ENCODE measurements around the gene TNK2.

DNA sequence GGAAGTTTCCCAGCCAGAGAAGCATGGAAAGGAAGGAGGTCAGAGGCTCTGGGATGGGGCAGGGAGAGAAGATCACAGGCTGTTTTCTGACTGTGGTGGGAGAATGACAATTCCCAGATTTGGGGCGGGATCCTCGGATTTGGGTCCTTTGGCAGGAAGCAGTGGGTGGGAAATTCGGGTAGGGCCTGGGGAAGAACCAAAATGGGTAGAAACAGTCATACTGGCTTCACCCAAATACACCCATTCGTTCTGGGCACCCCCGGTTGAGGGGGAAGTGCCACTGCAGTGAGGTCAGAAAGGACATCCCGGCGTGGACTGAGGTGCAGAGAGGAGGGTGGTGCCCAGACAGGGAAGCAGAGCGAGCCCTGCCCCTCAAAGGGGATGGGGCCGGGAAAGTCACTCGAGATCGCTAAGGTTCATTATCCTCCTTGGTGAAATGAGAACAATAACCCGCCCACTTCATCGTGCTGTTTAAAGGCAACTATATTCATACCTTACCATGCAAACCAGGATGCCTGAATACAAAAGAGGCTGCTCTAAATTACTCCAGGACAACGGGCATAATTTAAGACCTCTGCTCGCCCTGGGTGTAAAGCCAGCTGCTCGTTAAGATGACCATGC, 28.8 kb downstream of the TNK2 start:
- TF ChIP-seq, protein P1, sequence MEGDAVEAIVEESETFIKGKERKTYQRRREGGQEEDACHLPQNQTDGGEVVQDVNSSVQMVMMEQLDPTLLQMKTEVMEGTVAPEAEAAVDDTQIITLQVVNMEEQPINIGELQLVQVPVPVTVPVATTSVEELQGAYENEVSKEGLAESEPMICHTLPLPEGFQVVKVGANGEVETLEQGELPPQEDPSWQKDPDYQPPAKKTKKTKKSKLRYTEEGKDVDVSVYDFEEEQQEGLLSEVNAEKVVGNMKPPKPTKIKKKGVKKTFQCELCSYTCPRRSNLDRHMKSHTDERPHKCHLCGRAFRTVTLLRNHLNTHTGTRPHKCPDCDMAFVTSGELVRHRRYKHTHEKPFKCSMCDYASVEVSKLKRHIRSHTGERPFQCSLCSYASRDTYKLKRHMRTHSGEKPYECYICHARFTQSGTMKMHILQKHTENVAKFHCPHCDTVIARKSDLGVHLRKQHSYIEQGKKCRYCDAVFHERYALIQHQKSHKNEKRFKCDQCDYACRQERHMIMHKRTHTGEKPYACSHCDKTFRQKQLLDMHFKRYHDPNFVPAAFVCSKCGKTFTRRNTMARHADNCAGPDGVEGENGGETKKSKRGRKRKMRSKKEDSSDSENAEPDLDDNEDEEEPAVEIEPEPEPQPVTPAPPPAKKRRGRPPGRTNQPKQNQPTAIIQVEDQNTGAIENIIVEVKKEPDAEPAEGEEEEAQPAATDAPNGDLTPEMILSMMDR (IDR thresholded peaks at IDR 0.05), result no peak
- TF ChIP-seq EZH2 (IDR thresholded peaks at IDR 0.05; ENCODE audit: borderline replicate concordance, insufficient read depth, low read depth, low read length, poor library complexity, severe bottlenecking), result no peak
